GM19025 (cell line): Measurements from ENCODE around the gene MIB2.
A peak's percentile ranks its signal among the peaks of the same experiment; 100 is the strongest.
"Not testable (repeated sequence)": the region's sequence is repeated elsewhere in the genome, so short reads cannot be mapped to it uniquely, and the experiment has no call there.

Experiments
- ATAC-seq: cut with Tn5 transposase; IDR thresholded peaks from one replicate; pipeline ENCODE4 v1.9.1; 2021; ENCODE audit warnings: mild to moderate bottlenecking, low read depth, moderate library complexity; ENCODE audit not compliant: unreplicated experiment

The MIB2 gene

DNA sequence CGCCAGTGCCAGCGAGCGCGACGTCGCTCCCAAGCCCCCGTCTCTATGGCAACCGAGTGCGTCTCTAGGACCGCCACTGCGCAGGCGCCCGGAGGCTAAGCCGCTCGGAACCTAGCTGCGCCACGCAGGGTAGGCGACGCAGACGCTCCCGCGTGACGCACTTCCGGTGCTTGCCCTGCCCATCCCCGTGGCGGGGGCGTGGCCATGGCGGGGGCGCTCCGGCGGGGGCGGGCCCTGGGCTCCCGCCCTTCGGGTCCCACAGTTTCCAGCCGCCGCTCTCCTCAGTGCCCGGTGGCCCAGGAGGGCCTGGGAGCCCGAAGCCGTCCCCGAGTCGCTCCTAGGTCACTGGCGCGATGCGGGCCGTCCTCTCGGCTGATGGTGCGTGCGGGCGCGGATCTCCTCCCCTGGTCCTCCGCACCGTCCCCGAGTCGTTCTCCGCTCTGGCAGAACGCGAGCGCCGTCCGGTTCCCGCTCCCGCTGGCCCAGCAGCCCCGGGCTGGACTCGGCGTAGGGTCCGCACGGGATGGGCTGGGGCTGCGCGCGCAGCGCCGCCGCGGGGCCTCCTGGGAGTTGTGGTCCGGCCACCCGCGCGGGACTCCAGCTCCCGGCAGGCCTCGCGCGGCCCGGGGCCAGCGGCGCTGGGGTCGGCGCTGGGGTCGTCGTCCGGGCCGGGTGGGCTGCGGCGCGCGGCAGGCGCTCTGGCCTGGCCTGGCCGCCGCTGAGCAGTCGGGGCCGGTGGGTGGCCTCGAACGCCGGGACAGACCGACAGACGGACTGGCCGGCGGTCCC lies at the start of gene MIB2:
Gene MIB2, plus strand, starts transcription at position 245 of the 789 bp plus-strand sequence. CDS start 7,953 bp downstream, outside the sequence.
- ATAC-seq = peak; percentile 83

DNA sequence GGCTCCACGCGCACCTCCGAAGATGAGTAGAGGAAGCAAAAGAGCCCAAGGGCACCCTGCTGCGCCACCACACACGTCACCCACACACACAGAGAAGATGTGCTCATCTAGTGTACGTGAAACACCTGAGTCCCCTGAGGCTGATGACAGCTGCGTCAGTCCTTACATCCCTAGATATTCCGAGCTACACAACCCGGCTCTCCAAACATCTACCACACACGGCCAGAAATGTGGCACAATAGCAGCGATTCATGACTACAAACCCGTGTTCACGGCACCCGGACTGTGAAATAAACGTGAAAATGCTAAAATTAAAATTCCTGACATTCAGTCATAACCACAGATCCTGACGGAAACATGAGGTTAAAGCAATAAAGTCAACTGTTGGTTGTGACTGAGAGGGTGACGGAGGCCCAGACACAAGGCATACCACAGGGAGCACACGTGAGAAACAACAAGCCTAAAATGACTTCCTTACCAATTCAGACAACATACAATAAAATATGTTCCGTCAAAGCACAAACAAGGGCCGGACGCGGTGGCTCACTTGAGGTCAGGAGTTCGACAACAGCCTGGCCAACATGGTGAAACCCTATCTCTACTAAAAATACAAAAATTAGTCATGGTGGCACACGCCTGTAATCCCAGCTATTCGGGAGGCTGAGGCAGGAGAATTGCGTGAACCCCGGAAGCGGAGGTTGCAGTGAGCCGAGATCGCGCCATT lies 48.0 kb upstream of the MIB2 start:
- ATAC-seq = no peak

DNA sequence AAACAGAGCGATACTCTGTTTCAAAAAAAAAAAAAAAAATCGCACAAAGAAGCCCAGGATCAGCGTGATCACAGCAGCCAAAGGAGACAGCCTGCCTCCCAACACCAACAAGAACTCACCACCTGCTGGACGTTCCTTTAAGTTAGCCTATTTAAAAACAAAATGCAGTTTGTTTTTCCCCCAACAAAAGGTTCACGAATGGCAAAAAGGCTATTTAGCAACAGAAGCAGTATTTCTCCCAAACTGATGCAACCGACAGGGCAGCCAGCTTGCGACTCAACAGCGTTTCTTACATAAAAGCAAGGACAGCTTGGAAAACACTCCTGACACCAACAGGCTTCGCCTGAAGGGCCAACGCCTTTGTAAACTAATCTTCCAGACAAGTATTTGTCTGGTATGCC lies 47.4 kb upstream of the MIB2 start:
- ATAC-seq = no peak

DNA sequence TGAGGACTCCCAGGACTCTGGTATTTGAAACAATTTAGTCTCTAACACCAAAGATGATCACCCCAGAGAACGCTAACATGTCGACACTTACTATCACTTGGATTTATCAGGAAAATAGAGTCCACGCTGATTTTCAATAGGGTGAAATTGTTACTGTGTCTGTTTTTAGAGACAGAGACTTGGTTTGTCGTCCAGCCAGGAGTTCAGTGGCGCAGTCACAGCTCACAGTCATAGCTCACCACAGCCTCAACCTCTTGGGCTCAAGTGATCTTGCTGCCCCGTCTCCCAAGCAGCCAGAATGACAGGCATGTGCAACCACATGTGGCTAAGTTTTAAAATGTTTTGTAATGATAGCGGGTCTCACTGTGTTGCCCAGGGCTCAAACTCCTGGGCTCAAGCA lies 46.0 kb upstream of the MIB2 start:
- ATAC-seq = no peak

DNA sequence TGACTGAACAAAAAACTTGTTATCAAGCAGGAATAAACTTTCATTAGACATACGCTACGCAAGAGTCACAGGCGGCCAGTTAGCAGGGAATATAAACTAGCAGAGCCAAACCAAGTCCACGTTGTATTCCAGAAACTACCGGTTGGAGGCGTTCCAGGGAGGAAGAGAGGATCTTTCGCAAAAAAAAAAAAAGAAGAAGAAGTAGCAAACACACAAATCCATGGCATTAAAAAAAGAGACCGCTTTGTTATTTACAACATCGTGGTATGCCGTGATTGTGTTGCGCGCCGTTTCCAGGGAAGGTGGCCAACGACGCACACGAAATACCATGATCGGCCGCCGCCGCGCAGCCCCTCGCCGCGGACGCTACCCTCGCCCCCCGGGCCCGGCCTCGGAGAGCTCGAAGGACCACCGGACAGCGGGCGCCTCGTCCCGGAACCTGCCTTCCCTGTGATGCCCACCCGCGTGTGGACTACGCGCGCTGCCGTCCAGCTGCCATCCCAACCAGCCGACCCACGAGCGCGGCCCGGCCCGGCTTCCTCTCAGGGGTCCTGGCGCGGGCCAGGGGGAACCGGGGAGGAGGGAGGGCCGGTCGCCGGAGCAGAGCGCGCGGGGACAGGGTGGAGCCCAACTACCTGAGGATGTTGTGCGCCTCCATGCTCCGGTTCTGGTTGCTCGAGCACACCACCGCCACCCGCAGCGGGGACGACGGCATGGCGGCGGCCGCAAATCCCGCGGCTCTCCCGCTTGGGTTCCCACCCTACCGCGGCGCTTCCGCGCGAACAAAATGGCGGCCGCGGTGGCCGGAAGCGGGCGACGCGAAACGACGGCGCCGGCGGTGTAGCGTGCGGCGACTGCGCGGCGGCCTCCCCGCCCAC lies 41.2 kb upstream of the MIB2 start:
- ATAC-seq = peak; percentile 61

DNA sequence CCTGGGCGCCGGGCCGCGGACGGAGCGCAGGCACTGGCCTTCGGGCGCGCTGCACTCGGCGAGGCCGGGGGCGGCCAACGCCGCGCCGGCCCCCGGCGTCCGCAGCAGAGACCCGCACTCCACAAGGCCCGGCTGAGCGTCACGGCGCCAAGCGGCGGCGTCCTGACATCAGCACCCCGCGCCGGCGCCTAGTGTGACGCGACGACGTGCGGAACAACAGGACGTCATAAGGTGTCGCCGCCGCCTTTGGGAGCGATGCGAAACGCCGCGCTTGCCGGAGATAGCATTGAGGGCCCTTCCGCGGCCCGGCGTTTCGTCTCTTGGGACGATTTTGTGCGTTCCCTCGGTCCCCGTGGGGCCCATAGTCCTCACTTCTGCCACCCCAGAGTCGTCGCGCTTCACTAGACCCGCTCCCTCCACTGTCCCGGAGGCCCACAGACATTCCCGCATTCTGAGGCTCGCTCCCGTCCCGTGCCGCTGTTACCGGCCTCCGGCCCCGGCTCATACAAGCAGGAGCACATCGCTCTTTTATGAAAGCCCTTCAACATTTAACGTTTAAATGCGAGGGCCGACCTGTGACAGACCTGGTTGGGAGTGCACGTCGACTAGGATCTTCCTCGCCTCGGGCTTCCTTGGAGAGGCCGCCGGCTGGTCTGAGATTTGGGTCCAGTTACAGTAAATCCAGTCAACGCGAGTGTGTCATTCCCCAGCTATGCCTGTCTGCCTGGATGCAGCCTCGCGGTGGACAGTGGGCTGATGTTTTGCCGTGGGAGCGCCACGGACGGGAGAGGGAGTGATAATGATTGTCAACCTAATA lies 40.4 kb upstream of the MIB2 start, which contains the start of gene SSU72:
Gene SSU72, minus strand, starts transcription at position 143 of the 817 bp plus-strand sequence. CDS start 306 bp downstream, outside the sequence.
- ATAC-seq = peak; percentile 78

DNA sequence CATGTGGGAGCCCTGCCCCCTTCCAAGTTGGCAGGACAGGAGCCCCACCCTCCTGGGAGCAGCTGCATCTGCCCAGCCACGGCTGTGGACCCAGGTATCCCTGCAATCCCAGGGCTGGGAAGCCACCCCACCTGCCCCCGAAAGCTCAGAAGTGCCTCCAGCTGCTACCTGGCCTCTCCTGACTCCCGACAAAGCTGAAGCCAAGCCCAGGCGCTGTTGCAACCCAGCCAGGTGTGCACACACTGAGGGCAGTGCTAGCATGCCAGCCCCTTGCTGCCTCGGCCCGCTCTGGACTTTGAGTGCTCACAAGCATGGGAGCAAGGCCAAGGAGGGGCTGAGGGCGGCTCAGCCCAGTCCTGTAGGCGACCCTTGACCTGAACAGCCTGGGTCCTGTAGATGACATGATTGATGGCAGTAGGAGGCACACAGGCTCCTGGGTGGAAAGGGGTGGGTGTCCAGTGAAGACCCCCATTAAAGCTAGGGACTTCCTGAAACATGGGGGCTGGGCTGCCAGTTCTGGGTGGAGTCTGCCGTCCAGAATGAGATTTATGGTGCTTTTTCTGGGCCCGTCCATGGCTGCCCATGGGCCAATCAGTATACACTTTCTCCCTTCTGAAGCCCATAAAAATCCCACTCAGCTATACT lies 37.8 kb upstream of the MIB2 start:
- ATAC-seq = no peak

DNA sequence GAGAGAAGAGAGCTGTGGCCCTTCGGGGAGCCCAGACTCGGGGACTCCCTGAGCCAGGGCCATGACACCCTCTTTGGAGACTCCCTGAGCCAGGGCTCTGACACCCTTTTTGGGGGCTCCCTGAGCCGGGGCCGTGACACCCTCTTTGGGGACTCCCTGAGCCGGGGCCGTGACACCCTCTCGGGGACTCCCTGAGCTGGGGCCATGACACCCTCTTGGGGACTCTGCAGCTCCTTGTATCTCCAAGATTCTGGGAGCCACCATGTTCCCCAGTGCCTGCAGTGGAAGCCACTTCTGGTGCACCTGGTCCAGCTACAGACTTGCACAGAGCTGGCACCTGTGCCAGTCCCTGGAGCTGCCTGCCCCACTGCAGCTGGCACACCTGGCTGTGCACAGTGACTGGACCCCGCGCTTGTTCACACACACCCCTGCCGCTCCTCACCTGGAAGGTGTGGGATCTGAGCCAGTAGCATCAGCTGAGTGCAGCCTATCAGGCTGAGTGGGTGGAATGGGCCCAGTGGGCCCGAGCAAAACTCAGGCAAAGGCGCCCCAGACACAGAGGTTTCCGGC lies 36.8 kb upstream of the MIB2 start:
- no peak for ATAC-seq

DNA sequence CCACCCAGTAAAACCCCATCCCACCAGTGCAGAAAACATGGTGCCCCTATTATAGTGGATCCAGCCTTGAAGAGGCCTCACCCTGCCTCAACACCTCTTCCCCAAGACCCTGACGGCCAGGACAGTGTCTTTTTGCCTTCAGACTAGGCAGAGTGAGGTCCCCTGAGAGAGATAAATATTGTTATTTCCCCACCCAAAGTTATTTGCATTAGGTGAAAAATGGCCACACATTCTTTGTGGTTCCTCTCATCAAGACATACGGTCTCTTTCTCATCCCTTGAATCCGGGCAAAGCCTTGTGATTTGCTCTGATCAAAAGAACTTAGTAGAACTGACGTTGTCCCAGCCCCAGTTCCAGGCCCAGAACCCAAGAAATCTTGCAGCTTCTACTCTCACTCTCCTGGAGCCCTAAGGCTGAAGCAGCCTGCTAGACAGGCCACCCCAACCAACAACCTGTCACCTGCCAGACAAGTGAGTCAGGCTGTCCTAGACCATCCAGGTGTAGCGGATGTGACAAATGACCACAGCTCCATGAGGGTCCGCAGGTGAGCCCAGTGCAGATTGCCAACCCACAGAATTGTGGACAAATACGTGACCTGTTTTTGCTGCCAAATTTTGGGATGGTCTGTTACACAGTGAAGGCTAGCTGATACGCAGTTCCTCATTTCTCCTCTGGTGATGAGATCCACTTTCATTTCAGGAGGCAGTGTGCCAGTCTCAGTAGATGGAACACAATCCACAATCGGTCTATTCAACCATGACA lies 32.5 kb upstream of the MIB2 start:
- no peak for ATAC-seq

DNA sequence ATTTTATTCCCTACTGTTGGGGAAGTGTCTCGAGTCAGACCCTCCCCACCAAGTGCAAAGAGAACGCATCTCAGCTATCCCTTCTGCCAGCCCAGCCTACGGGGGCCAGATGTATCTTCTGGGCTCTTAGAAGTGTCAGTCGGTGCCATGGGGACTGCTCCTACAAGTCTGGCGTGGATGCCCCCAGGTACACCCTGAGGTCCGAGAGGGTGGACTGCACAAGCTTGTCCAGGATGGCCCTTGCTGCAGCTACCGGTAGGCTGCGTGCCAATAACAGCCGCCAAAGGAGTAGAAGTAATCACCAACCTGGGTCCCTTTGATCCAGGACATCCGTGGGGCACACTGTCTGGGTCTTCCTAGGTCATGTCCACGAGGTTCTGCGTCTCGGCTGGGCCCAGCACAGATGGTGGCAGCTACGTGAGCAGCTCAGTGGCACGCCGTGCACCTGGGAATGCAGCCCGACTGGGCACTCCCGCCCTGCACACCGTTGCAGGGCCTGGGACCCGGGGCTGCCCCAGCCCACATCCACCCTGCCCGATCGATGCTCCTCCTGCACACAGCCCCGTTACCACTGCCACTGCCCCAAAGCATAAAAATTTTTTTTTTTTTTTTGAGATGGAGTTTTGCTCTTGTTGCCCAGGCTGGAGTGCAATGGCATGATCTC lies 31.8 kb upstream of the MIB2 start:
- ATAC-seq = no peak

DNA sequence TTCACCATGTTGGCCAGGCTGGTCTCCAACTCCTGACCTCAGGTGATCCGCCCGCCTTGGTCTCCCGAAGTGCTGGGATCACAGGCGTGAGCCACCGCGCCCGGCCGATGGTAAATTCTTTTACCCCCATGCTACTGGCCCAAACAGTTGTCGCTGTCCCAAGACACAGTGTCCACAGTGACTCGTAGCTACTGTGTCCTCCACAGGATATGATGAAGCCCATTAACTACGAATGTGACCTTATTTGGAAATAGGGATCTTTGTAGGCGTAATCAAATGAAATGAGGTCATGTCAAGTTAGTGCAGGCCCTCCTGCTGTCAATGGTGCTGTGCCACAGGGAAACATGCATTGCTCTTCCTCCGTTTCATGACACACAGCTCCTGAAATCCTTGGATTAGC lies 23.8 kb upstream of the MIB2 start:
- ATAC-seq = no peak

DNA sequence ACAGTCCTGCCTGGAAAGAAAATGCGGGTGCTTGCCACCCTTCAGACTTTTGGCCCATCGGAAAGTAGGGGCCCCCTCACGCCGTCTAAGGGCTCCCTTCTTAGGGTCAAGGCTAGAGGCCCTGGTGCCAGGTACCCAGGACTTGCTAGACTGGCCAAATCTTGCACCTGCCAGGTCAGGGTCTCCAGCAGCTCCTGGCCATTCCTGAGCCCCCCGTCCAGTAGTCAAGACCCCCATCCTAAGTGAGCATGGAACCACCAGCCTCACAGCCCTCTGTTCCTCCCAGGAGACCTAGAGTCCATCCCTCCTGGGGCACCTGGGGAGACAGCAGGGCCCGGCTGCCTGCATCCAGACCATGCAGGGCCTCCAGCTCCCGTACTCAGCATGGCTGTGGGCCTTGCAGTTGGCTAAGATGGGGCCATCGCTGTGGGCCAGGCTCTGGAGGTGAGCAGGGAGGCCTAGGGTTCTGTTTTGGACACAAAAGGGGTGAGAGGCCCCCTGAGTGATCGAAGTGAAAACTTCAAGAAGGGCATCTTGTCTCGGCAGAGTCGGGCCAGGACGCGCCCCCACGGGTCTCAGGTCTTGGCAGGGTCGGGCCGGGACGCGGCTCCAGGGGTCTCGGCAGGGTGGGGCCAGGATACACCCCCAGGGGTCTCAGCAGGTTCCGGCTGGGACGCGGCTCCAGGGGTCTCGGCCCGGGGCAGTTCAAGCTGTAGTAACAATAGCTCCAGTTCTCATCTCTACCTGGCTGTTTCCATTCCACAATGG lies 21.3 kb upstream of the MIB2 start:
- no peak for ATAC-seq

DNA sequence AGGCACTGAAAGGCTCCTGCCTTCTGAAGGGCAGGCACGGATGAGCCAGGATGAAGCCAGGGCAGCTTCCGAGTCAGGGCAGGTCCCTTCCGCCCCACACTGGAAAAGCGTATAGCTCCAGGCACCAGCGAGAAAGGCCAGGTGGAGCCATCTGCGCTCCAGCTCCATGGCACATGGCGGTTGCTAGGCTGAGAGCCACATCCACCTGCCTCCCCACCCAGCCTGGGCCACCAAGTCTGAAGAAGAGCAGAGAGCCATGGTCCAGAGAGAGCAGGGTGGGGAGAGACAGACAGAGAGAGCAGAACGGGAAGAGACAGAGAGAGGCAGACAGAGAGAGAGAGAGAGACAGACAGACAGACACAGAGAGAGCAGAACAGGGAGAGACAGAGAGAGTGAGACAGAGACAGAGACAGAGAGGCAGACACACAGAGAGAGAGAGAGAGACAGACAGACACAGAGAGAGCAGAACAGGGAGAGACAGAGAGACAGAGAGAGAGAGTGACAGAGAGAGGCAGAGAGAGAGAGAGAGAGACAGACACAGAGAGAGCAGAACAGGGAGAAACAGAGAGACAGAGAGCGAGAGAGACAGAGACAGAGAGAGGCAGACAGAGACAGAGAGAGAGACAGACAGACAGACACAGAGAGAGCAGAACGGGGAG lies 20.6 kb upstream of the MIB2 start:
- no peak for ATAC-seq

DNA sequence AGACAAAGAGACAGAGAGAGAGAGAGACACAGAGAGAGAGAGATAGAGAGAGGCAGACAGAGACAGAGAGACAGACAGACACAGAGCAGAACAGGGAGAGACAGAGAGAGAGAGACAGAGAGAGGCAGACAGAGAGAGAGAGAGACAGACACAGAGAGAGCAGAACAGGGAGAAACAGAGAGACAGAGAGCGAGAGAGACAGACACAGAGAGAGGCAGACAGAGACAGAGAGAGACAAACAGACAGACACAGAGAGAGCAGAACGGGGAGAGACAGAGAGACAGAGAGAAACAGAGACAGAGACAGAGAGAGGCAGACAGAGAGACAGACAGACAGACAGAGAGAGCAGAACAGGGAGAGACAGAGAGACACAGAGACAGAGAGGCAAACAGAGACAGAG lies 20.0 kb upstream of the MIB2 start:
- ATAC-seq = not testable (repeated sequence)

DNA sequence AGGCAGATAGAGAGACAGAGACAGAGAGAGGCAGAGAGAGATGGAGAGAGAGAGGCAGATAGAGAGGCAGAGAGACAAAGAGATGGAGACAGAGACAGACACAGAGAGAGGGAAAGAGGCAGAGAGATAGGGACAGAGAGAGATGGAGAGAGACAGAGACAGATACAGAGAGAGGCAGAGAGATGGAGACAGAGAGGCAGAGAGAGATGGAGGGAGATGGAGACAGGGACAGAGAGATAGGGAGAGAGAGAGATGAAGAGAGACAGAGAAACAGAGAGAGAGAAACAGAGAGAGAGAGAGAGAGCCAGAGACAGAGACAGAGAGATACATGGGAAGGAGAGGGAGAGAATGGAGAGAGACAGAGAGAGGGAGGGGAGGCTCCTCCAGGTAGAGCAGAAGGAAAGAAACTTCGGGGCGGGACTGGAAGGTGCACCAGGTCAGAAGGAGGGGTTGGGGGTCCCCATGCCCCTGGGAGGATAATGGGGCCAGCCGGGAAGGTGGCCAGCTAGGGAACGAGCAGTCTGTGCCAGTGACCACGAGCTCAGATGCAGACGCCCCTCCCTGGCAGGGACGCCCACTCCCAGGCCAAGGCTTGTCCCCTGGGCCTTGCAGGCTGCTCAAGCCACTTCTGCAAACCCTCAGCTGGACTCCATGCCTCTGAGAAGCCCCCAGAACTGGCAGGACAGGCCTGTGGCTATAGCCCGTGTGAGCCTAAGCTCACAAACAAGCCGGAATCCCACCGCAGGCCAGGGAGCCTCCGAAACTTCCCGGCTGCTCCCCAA lies 18.6 kb upstream of the MIB2 start:
- ATAC-seq = no peak
